ENCODE data around the gene SEMA6B. TPM values are rescaled to one million over a fixed set of nuclear protein-coding genes. Genes with fewer than 3 reads are reported as not detected.

The SEMA6B gene
- total RNA-seq, 2 experiments from 2014 or later = not detected

- H3K9me3 Mint-ChIP-seq (ENCODE audit: insufficient read depth) = no peaks in the 10 kb centered on the region
- no peaks in the 10 kb centered on the region for H3K36me3 Mint-ChIP-seq (ENCODE audit: low read depth)
- H3K4me3 Mint-ChIP-seq = no peak overlapping the region
- peaks cover 6% of the 10 kb centered on the region for H3K4me1 Mint-ChIP-seq (ENCODE audit: low read depth)
- ATAC-seq (no peak), DNase-seq (no peak)
- ChIA-PET CTCF (interaction anchor here (2.0 to 5.8 kb wide), 2 partner anchors 55 to 58 kb away, joined by 9 to 64 read pairs; no protein-coding TSS in a partner anchor), POLR2A (no interaction called here)
- no peak overlapping the region for H3K27ac Mint-ChIP-seq
- H3K27me3 Mint-ChIP-seq (ENCODE audit: low read depth) = peaks cover 41% of the 10 kb centered on the region
Observed at GRCh38 chr19:4578552-4579248, 19.2 kb upstream of the SEMA6B start.

- ChIA-PET POLR2A (no interaction called here), CTCF (interaction anchor here (1.0 to 5.8 kb wide), 7 partner anchors 10 to 60 kb away, joined by 3 to 64 read pairs (median 5); partner anchors contain the start of gene SEMA6B)
- H3K4me3 Mint-ChIP-seq = no peak overlapping the region
Observed at GRCh38 chr19:4577020-4577782, 17.7 kb upstream of the SEMA6B start.

GRCh38 chr19:4576016-4576933 is 16.8 kb upstream of the SEMA6B start:
- peaks cover 31% of the 10 kb centered on the region for H3K27me3 Mint-ChIP-seq (ENCODE audit: low read depth)
- POLR2A ChIA-PET = no interaction called here

More at GRCh38 chr19:4577020-4577782, 17.7 kb upstream of the SEMA6B start:
- Mint-ChIP-seq H3K27me3 (ENCODE audit: low read depth) (peaks cover 35% of the 10 kb centered on the region), H3K4me1 (ENCODE audit: low read depth) (peaks cover 6% of the 10 kb centered on the region), H3K27ac (no peak overlapping the region), H3K9me3 (ENCODE audit: insufficient read depth) (no peaks in the 10 kb centered on the region), H3K36me3 (ENCODE audit: low read depth) (no peaks in the 10 kb centered on the region)
- ATAC-seq = no peak
- no peak for DNase-seq

GRCh38 chr19:4575267-4576015 is 16.0 kb upstream of the SEMA6B start:
- Mint-ChIP-seq H3K36me3 (ENCODE audit: low read depth) (no peaks in the 10 kb centered on the region), H3K4me3 (no peak overlapping the region), H3K4me1 (ENCODE audit: low read depth) (no peaks in the 10 kb centered on the region), H3K27me3 (ENCODE audit: low read depth) (peaks cover 28% of the 10 kb centered on the region), H3K27ac (no peak overlapping the region), H3K9me3 (ENCODE audit: insufficient read depth) (no peaks in the 10 kb centered on the region)
- POLR2A ChIA-PET = no interaction called here
- CTCF ChIA-PET = interaction anchor here (0.7 to 5.8 kb wide), 6 partner anchors 8 to 65 kb away, joined by 3 to 64 read pairs (median 10); partner anchors contain the start of gene SEMA6B
- DNase-seq (no peak), ATAC-seq (no peak)

More at GRCh38 chr19:4576016-4576933, 16.8 kb upstream of the SEMA6B start:
- Mint-ChIP-seq H3K4me1 (ENCODE audit: low read depth) (peaks cover 3% of the 10 kb centered on the region), H3K36me3 (ENCODE audit: low read depth) (no peaks in the 10 kb centered on the region), H3K9me3 (ENCODE audit: insufficient read depth) (no peaks in the 10 kb centered on the region), H3K27ac (no peak overlapping the region), H3K4me3 (no peak overlapping the region)
- peak; percentile 56 for ATAC-seq
- DNase-seq = peak; percentile 77
- CTCF ChIA-PET = interaction anchor here (0.7 to 5.8 kb wide), 9 partner anchors 9 to 64 kb away, joined by 3 to 64 read pairs (median 5); partner anchors contain the start of gene SEMA6B

- no peaks in the 10 kb centered on the region for H3K9me3 Mint-ChIP-seq (ENCODE audit: insufficient read depth)
- POLR2A ChIA-PET = no interaction called here
- H3K27me3 Mint-ChIP-seq (ENCODE audit: low read depth) = peaks cover 17% of the 10 kb centered on the region
- no peaks in the 10 kb centered on the region for H3K4me1 Mint-ChIP-seq (ENCODE audit: low read depth)
- CTCF ChIA-PET = interaction anchor here (5.8 kb wide), 1 partner anchor 63 kb away, joined by 64 read pairs; no protein-coding TSS in a partner anchor
- no peak overlapping the region for H3K27ac Mint-ChIP-seq
- H3K4me3 Mint-ChIP-seq = no peak overlapping the region
- DNase-seq = no peak
- ATAC-seq = no peak
- H3K36me3 Mint-ChIP-seq (ENCODE audit: low read depth) = no peaks in the 10 kb centered on the region
Observed at GRCh38 chr19:4573682-4574081, 14.2 kb upstream of the SEMA6B start.

- Mint-ChIP-seq H3K27ac (no peak overlapping the region), H3K9me3 (ENCODE audit: insufficient read depth) (no peaks in the 10 kb centered on the region), H3K36me3 (ENCODE audit: low read depth) (no peaks in the 10 kb centered on the region), H3K4me3 (no peak overlapping the region), H3K4me1 (ENCODE audit: low read depth) (no peaks in the 10 kb centered on the region), H3K27me3 (ENCODE audit: low read depth) (peaks cover 12% of the 10 kb centered on the region)
- no peak for DNase-seq
- ChIA-PET CTCF (interaction anchor here (1.3 to 7.3 kb wide), 4 partner anchors 9 to 65 kb away, joined by 3 to 71 read pairs (median 28); no protein-coding TSS in a partner anchor), POLR2A (interaction anchor here (0.9 kb wide), 1 partner anchor 23 kb away, joined by 3 read pairs; no protein-coding TSS in a partner anchor)
- no peak for ATAC-seq
Observed at GRCh38 chr19:4571305-4571917, 11.9 kb upstream of the SEMA6B start.

- no peak overlapping the region for H3K27ac Mint-ChIP-seq
- no peaks in the 10 kb centered on the region for H3K4me1 Mint-ChIP-seq (ENCODE audit: low read depth)
- POLR2A ChIA-PET = interaction anchor here (0.9 kb wide), 1 partner anchor 23 kb away, joined by 3 read pairs; no protein-coding TSS in a partner anchor
- ATAC-seq (no peak), DNase-seq (no peak)
- no peak overlapping the region for H3K4me3 Mint-ChIP-seq
- no peaks in the 10 kb centered on the region for H3K9me3 Mint-ChIP-seq (ENCODE audit: insufficient read depth)
- no peaks in the 10 kb centered on the region for H3K36me3 Mint-ChIP-seq (ENCODE audit: low read depth)
- CTCF ChIA-PET = interaction anchor here (1.3 to 7.3 kb wide), 4 partner anchors 9 to 66 kb away, joined by 3 to 71 read pairs (median 28); no protein-coding TSS in a partner anchor
- peaks cover 7% of the 10 kb centered on the region for H3K27me3 Mint-ChIP-seq (ENCODE audit: low read depth)
Observed at GRCh38 chr19:4570916-4571304, 11.4 kb upstream of the SEMA6B start.

- Mint-ChIP-seq H3K4me1 (ENCODE audit: low read depth) (no peaks in the 10 kb centered on the region), H3K4me3 (no peak overlapping the region), H3K9me3 (ENCODE audit: insufficient read depth) (no peaks in the 10 kb centered on the region), H3K27me3 (ENCODE audit: low read depth) (peaks cover 5% of the 10 kb centered on the region), H3K27ac (no peak overlapping the region), H3K36me3 (ENCODE audit: low read depth) (no peaks in the 10 kb centered on the region)
- POLR2A ChIA-PET = no interaction called here
- CTCF ChIA-PET = interaction anchor here (1.3 to 7.3 kb wide), 4 partner anchors 10 to 66 kb away, joined by 3 to 71 read pairs (median 28); no protein-coding TSS in a partner anchor
- no peak for ATAC-seq
- DNase-seq = no peak
Observed at GRCh38 chr19:4570402-4570801, 10.9 kb upstream of the SEMA6B start.

GRCh38 chr19:4568886-4569285 is 9.4 kb upstream of the SEMA6B start:
- H3K9me3 Mint-ChIP-seq (ENCODE audit: insufficient read depth) = no peaks in the 10 kb centered on the region
- ATAC-seq (no peak), DNase-seq (no peak)
- H3K36me3 Mint-ChIP-seq (ENCODE audit: low read depth) = no peaks in the 10 kb centered on the region
- H3K4me3 Mint-ChIP-seq = no peak overlapping the region
- H3K27me3 Mint-ChIP-seq (ENCODE audit: low read depth) = peaks cover 4% of the 10 kb centered on the region
- H3K27ac Mint-ChIP-seq = no peak overlapping the region
- POLR2A ChIA-PET = no interaction called here
- CTCF ChIA-PET = interaction anchor here (1.2 to 7.3 kb wide), 5 partner anchors 8 to 68 kb away, joined by 3 to 71 read pairs (median 17); partner anchors contain the start of gene SEMA6B
- H3K4me1 Mint-ChIP-seq (ENCODE audit: low read depth) = no peaks in the 10 kb centered on the region

GRCh38 chr19:4567584-4568071 is 8.1 kb upstream of the SEMA6B start:
- ATAC-seq (peak; percentile 65), DNase-seq (peak; percentile 68)
- Mint-ChIP-seq H3K27ac (no peak overlapping the region), H3K4me3 (no peak overlapping the region), H3K4me1 (ENCODE audit: low read depth) (no peaks in the 10 kb centered on the region), H3K9me3 (ENCODE audit: insufficient read depth) (no peaks in the 10 kb centered on the region), H3K36me3 (ENCODE audit: low read depth) (no peaks in the 10 kb centered on the region), H3K27me3 (ENCODE audit: low read depth) (no peaks in the 10 kb centered on the region)
- ChIA-PET POLR2A (interaction anchor here (0.6 kb wide), 1 partner anchor 42 kb away, joined by 3 read pairs; no protein-coding TSS in a partner anchor), CTCF (interaction anchor here (0.8 to 7.3 kb wide), 8 partner anchors 9 to 69 kb away, joined by 3 to 71 read pairs (median 4); no protein-coding TSS in a partner anchor)

Data from activated CD8-positive, alpha-beta T cell treated with anti-CD3 and anti-CD28 coated beads, Interleukin-2, amount 10 ng/mL, durations not matched to agents 7 days and 5 days (primary cell).